IPS-NIHi7 (cell line): ENCODE data around the gene NSFL1C.
"Not testable (repeated sequence)": the region's sequence is repeated elsewhere in the genome, so short reads cannot be mapped to it uniquely, and the experiment has no call there.

Experiments used
- DNase-seq: peaks from one replicate; pipeline ENCODE4 v3.0.0; 2012; ENCODE audit warnings: mixed read lengths; ENCODE audit errors: extremely low spot score

The NSFL1C gene

GRCh38 chr20:1424336-1424735, 42.3 kb downstream of the NSFL1C start:
- no peak for DNase-seq

- peak; percentile 75 for DNase-seq
These were observed 43.0 kb downstream of the NSFL1C start for GRCh38 chr20:1423625-1424106.

- DNase-seq = no peak
These were observed 43.4 kb downstream of the NSFL1C start for GRCh38 chr20:1423206-1423605.

GRCh38 chr20:1422753-1423152, 43.9 kb downstream of the NSFL1C start:
- no peak for DNase-seq

GRCh38 chr20:1420066-1420465, 46.6 kb downstream of the NSFL1C start:
- DNase-seq = no peak

GRCh38 chr20:1418350-1418749, 48.3 kb downstream of the NSFL1C start:
- DNase-seq = no peak

- DNase-seq = no peak
These were observed 48.9 kb downstream of the NSFL1C start for GRCh38 chr20:1417790-1418189.

- DNase-seq = no peak
These were observed 49.4 kb downstream of the NSFL1C start for GRCh38 chr20:1417273-1417672.

- peak; percentile 51 for DNase-seq
These were observed 50.8 kb downstream of the NSFL1C start for GRCh38 chr20:1415667-1416468.

- DNase-seq = no peak
These were observed 51.7 kb downstream of the NSFL1C start for GRCh38 chr20:1414982-1415381.

- DNase-seq = no peak
These were observed 60.8 kb downstream of the NSFL1C start for GRCh38 chr20:1405801-1406200.

- DNase-seq = no peak
These were observed 63.0 kb downstream of the NSFL1C start for GRCh38 chr20:1403624-1404023.

- no peak for DNase-seq
These were observed 64.5 kb downstream of the NSFL1C start for GRCh38 chr20:1402149-1402548.

- no peak for DNase-seq
These were observed 65.2 kb downstream of the NSFL1C start for GRCh38 chr20:1401451-1401907.

- DNase-seq = not testable (repeated sequence)
These were observed 66.8 kb downstream of the NSFL1C start for GRCh38 chr20:1399678-1400366.

GRCh38 chr20:1398185-1398584, 68.5 kb downstream of the NSFL1C start:
- not testable (repeated sequence) for DNase-seq

GRCh38 chr20:1397710-1398109, 68.9 kb downstream of the NSFL1C start:
- DNase-seq = no peak

- DNase-seq = no peak
These were observed 69.9 kb downstream of the NSFL1C start for GRCh38 chr20:1396702-1397101.

GRCh38 chr20:1396264-1396663, 70.4 kb downstream of the NSFL1C start:
- DNase-seq = no peak

- no peak for DNase-seq
These were observed 72.0 kb downstream of the NSFL1C start for GRCh38 chr20:1394686-1395085.

- DNase-seq = no peak
These were observed 73.2 kb downstream of the NSFL1C start for GRCh38 chr20:1393507-1393882.

- peak; percentile 91 for DNase-seq
These were observed 73.7 kb downstream of the NSFL1C start, which contains the start of gene FKBP1A for GRCh38 chr20:1392693-1393506. TSS of gene FKBP1A (minus strand) at chr20:1393054. CDS start at chr20:1392998, 56 bp downstream.
